ENCODE data around the gene SNRNP27.
"Not testable (repeated sequence)": the region's sequence is repeated elsewhere in the genome, so short reads cannot be mapped to it uniquely, and the experiment has no call there.

Gene SNRNP27, protein sequence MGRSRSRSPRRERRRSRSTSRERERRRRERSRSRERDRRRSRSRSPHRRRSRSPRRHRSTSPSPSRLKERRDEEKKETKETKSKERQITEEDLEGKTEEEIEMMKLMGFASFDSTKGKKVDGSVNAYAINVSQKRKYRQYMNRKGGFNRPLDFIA

GRCh38 chr2:69893684-69894551, at the start of gene SNRNP27:
Gene SNRNP27 (plus strand): TSS chr2:69893956. CDS start chr2:69893985, 29 bp downstream.
- no peak for DNase-seq

DNA sequence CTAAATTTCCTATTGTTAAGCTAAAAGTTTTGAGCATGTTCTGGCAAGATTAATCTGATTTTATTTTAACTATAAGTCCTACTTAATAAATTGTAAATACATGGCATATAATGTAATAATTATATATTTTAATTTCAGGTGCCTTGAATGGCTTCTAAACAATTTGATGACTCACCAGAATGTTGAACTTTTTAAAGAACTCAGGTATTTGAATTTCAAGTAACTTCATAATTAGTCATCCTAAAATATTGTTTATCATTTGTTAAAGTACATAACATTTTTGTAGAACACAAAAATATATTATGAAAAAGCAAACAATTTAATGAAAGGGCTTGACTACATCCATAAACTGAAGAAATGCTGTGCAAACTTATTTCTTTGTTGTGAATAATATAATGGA, 49.8 kb upstream of the SNRNP27 start:
- DNase-seq = no peak

GRCh38 chr2:69844560-69844959, 49.2 kb upstream of the SNRNP27 start:
- DNase-seq = no peak

- DNase-seq = no peak
These were observed 47.3 kb upstream of the SNRNP27 start for GRCh38 chr2:69846182-69847067.

- no peak for DNase-seq
These were observed 46.5 kb upstream of the SNRNP27 start for GRCh38 chr2:69847068-69847828.

GRCh38 chr2:69848186-69848790, 45.5 kb upstream of the SNRNP27 start:
- no peak for DNase-seq

DNA sequence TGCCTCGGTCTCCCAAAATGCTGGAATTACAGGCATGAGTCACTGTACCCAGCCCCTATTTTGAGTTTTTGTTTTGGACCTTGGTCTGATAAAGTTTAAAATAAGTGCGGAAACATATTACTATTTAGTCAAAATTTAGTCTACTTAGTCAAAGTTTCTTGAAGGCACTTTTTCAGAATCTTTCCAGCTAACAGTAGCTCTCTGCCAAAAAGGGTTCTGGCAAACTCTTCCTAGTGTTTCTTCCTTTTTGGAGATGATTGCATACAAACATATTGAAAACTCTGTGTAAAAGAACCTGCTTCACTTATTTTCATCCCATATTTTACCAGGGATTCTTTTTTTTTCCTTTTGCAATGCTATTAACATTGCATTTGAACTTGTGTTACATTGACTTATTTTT, 35.5 kb upstream of the SNRNP27 start:
- DNase-seq = no peak

GRCh38 chr2:69863298-69863697, 30.5 kb upstream of the SNRNP27 start:
- no peak for DNase-seq

GRCh38 chr2:69888451-69888850, 5.3 kb upstream of the SNRNP27 start:
- DNase-seq = no peak

DNA sequence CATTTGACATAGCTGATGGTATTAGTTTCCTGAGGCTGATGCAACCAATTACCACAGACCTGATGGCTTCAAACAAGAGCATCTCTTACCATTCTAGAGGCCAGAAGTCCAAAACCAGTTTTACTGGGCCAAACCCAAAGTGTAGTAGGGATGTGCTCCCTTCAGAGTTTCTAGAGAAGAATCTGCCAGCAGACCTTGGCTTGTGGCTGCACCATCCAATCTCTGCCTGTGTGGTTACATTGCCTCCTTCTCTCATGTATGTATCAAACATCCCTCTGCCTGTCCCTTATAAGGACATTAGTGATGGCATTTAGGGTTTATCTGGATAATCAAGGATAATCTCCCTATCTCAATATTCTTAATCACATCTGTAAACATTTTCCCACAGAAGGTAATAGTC, 4.5 kb upstream of the SNRNP27 start:
- DNase-seq = no peak

- DNase-seq = no peak
These were observed 2.9 kb upstream of the SNRNP27 start for GRCh38 chr2:69890881-69891280.

DNA sequence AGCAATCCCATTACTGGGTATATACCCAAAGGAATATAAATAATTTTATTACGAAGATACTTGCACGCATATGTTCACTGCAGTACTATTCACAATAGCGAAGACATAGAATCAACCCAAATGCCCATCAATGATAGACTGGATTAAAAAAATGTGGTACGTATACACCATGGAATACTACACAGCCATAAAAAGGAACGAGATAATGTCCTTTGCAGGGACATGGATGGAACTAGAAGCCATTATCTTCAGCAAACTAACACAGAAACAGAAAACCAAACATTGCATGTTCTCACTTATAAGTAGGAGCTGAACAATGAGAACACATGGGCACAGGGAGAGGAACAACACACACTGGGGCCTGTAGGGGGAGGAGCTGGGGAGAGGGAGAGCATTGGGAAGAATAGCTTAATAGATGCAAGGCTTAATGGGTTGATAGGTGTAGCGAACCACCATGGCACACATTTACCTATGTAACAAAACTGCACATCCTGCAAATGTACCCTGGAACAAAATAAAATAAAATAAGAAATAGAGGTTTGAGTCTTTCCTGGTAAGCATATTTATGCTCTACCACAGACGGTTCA, 825 bp upstream of the SNRNP27 start:
- not testable (repeated sequence) for DNase-seq

- DNase-seq = not testable (repeated sequence)
These were observed 981 bp downstream of the SNRNP27 start for GRCh38 chr2:69894737-69895136.

DNA sequence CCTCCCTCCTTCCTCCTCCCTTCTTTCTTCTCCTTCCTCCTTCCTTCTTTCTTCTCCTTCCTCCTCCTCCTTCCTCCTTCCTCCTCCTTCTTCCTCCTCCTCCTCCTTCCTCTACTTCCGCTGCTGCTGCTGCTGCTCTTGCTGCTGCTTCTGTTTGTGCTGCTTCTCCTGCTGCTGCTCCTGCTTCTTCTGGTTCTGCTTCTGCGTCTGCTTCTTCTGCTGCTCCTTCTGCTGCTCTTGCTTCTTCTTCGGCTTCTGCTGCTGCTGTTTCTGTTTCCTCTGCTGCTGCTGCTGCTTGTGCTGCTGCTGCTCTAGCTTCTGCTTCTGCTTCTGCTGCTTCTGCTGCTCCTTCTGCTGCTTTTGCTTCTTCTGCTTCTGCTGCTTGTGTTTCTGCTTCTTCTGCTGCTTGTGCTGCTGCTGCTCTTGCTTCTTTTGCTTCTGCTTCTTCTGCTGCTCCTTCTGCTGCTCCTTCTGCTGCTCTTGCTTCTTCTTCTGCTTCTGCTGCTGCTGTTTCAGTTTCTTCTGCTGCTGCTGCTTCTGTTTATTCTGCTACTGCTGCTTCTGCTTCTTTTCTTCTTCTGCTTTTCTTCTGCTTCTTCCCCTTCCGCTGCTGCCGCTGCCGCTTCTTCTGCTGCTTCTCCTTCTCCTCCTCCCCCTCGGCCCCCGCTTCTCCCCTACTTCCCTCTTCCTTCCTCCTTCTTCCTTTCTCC, 8.6 kb downstream of the SNRNP27 start:
- no peak for DNase-seq

- no peak for DNase-seq
These were observed 13.5 kb downstream of the SNRNP27 start for GRCh38 chr2:69907216-69907615.

DNA sequence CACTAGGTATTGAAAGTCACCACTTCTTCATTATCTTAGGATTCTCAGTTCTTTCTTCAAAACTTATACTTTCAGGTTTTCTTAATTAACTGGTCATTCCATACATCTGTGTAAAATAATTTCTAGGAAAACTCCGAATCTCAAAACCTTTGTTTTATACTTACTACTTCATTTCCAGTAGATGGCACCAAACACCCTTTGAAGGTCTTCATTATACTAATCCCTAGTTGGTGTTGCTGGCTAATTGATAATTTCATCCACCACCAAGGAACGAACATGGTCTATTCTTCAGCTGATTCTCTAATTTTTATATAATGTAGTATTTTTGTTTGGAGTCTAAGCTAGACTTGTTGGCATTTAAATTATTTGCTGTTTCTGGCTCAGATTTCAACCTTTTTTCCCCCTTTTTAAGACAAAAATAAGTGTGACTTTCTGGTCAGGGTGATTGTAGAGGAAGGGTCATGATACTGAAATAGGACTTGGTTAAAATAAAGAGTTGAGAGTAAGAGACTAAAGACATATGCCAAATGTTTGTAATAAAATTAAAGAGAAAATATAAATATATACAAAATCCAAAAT, 18.3 kb downstream of the SNRNP27 start:
- no peak for DNase-seq

GRCh38 chr2:69914164-69914949, 20.6 kb downstream of the SNRNP27 start:
- peak; percentile 99 for DNase-seq

DNA sequence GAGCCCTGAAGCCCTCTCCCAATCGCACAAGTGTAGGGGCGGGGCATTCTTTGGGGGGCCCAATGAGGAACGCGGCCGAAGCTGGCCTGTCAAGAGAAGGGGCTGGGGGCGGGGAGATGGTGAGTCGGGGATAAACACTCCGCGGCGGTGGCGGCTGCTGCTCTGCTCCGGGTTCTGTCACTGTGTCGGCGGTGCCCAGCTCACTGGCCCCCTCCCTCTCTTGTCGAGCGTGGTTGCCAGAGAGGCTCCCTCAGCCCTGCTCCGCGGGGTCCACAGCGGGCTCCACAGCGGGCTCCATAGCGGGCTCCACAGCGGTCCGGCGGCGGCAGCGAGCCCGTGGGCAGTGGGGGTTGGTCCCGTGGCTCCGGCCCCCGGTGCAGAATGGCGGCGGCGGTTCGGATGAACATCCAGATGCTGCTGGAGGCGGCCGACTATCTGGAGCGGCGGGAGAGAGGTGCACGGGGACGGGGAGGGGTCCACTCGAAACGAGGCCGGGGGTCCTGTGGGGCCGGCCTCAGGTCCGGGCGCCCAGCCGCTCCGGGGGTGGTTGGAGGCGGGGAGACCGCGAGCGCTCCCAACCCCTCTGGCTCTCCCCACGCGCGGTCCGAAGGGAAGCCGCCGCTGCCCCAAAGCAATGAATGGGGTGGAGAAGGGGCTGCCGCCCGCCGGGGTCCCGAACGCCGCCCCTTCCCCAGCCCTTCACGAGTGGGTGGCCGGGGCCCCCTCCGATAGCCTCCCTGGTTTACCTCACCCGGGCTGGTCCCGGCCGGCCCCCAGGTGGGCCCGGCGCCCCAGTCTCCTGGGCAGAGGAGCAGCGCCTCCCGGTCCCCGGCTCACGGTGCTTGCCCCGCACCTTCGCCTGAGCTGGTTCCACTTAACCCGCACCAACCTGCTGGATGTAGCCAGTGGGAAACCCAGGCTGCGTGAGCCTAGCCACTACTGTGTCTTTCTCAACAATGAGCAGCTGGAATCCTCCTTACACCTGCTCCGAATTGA, 21.5 kb downstream of the SNRNP27 start, which contains the start of gene MXD1:
Gene MXD1, plus strand, starts transcription at position 160 of the 996 bp plus-strand sequence. Its CDS starts 222 bp downstream, at position 382.
- no peak for DNase-seq

All from NCI-H1436 treated with DMSO at 0.1 percent for 48 hours (cell line).